CD14-positive monocyte (primary cell): Measurements from ENCODE around the gene ANKRD28. TPM values are rescaled to one million over a fixed set of nuclear protein-coding genes. Genes with fewer than 3 reads are reported as not detected.

ENCODE experiments used
- DNase-seq, 3 donors: peaks; one replicate each; pipeline ENCODE4 v3.0.0-alpha.2; 2011 to 2022
- H2AFZ ChIP-seq: 2 replicates; pipeline ENCODE4 v1.6.0; 2012; ENCODE audit warnings: mild to moderate bottlenecking, low read depth, low read length, inconsistent platforms; ENCODE audit not compliant: insufficient read depth, poor library complexity, severe bottlenecking
- H3K27ac ChIP-seq, 2 donors: 1 replicate in 1 of 2; 2 replicates in 1 of 2; pipeline ENCODE4 v1.5.1; 2012 to 2013; ENCODE audit warnings: low read length in 2 of 2, control low read depth in 1 of 2, inconsistent platforms in 1 of 2, low read depth in 1 of 2, mild to moderate bottlenecking in 1 of 2
- H3K27me3 ChIP-seq, 2 donors: one replicate each; pipeline versions ENCODE4 v1.6.0 to v1.6.1; 2011 to 2013; ENCODE audit warnings: low read length in 2 of 2; ENCODE audit not compliant: control insufficient read depth in 2 of 2, insufficient read depth in 2 of 2
- H3K36me3 ChIP-seq, 2 donors: replicated peaks in 1 of 2; 1 replicate in 1 of 2; 2 replicates in 1 of 2; pipeline versions ENCODE4 v1.5.1 to v1.6.1; 2012 to 2013; ENCODE audit warnings: low read length in 2 of 2, control low read depth in 1 of 2, inconsistent platforms in 1 of 2, mild to moderate bottlenecking in 1 of 2; ENCODE audit not compliant: insufficient read depth in 2 of 2, control insufficient read depth in 1 of 2
- H3K4me1 ChIP-seq, 2 donors: 1 replicate in 1 of 2; 2 replicates in 1 of 2; pipeline versions ENCODE4 v1.5.1 to v1.6.1; 2012 to 2013; ENCODE audit warnings: low read length in 2 of 2, control low read depth in 1 of 2, inconsistent platforms in 1 of 2, mild to moderate bottlenecking in 1 of 2, moderate library complexity in 1 of 2; ENCODE audit not compliant: insufficient read depth in 2 of 2, control insufficient read depth in 1 of 2
- H3K4me2 ChIP-seq: replicated peaks from 2 replicates; pipeline ENCODE3; 2012; ENCODE audit warnings: low read length, moderate library complexity, mild to moderate bottlenecking; ENCODE audit not compliant: poor library complexity, severe bottlenecking; ENCODE audit errors: extremely low read depth
- H3K4me3 ChIP-seq, 3 experiments: fragments of 200-600 bp in 1 of 3; sonication (generic) in 1 of 3; replicated peaks in 1 of 3; 1 replicate in 2 of 3; 2 replicates in 1 of 3; pipeline ENCODE4 v1.5.1; 2011 to 2013; ENCODE audit warnings: low read length in 3 of 3, mild to moderate bottlenecking in 3 of 3, control low read depth in 2 of 3, low read depth in 2 of 3, inconsistent platforms in 1 of 3, moderate library complexity in 1 of 3
- H3K79me2 ChIP-seq: 2 replicates; pipeline ENCODE4 v1.6.0; 2012; ENCODE audit warnings: mild to moderate bottlenecking, control low read depth, inconsistent platforms, low read length, moderate library complexity; ENCODE audit not compliant: insufficient read depth
- H3K9ac ChIP-seq: 2 replicates; pipeline ENCODE4 v1.6.0; 2017; ENCODE audit warnings: low read length, mild to moderate bottlenecking; ENCODE audit not compliant: insufficient read depth, poor library complexity, severe bottlenecking
- H3K9me3 ChIP-seq, 2 donors: replicated peaks in 1 of 2; 1 replicate in 1 of 2; 2 replicates in 1 of 2; pipeline versions ENCODE4 v1.5.1 to v1.6.1; 2012 to 2013; ENCODE audit warnings: low read length in 2 of 2, control low read depth in 1 of 2; ENCODE audit not compliant: control insufficient read depth in 1 of 2, insufficient read depth in 1 of 2
- H4K20me1 ChIP-seq: 2 replicates; pipeline ENCODE4 v1.6.0; 2012; ENCODE audit warnings: mild to moderate bottlenecking, low read length, control low read depth, moderate library complexity; ENCODE audit not compliant: insufficient read depth
- H3K27ac Mint-ChIP-seq, 7 donors: one replicate each; pipeline ENCODE4 v1.8.0; 2020; ENCODE audit warnings: mild to moderate bottlenecking in 7 of 7, mixed read lengths in 7 of 7, moderate library complexity in 6 of 7, inconsistent platforms in 2 of 7
- H3K27me3 Mint-ChIP-seq, 3 donors: one replicate each; pipeline ENCODE4 v1.8.0; 2021 to 2022; ENCODE audit warnings: low read depth in 3 of 3, mild to moderate bottlenecking in 3 of 3, mixed read lengths in 3 of 3, moderate library complexity in 3 of 3, inconsistent platforms in 1 of 3
- H3K36me3 Mint-ChIP-seq, 2 donors: one replicate each; pipeline ENCODE4 v1.8.0; 2020; ENCODE audit warnings: mixed read lengths in 2 of 2, inconsistent platforms in 1 of 2, mild to moderate bottlenecking in 1 of 2
- H3K4me1 Mint-ChIP-seq: one replicate; pipeline ENCODE4 v1.8.0; 2020; ENCODE audit warnings: mild to moderate bottlenecking, mixed read lengths
- H3K4me3 Mint-ChIP-seq, 2 donors: one replicate each; pipeline ENCODE4 v1.8.0; 2020; ENCODE audit warnings: mild to moderate bottlenecking in 2 of 2, mixed read lengths in 2 of 2, moderate library complexity in 1 of 2
- H3K9me3 Mint-ChIP-seq, 7 donors: one replicate each; pipeline ENCODE4 v1.8.0; 2020 to 2022; ENCODE audit warnings: mixed read lengths in 7 of 7, mild to moderate bottlenecking in 6 of 7, moderate library complexity in 6 of 7, inconsistent platforms in 2 of 7
- CTCF ChIP-seq: fragments of 200-600 bp; IDR thresholded peaks from one replicate; pipeline ENCODE4 v1.8.0; 2022; ENCODE audit warnings: antibody characterized with exemption, mild to moderate bottlenecking
- WGBS: methylation state at CpG from one replicate; pipeline ENCODE4 v1.1.5; 2013; ENCODE audit warnings: missing lambda C conversion rate; ENCODE audit not compliant: insufficient coverage; 5-methylcytosine and 5-hydroxymethylcytosine counted together
- intact Hi-C, 2 donors: fragments of 100-400 bp; cut with micrococcal nuclease; formaldehyde crosslinking; loops; one replicate each; pipeline versions ENCODE4 v1.15.0 to v1.15.1; 2023
- polyA plus RNA-seq, 3 donors: library from polyadenylated mRNA; depleted of rRNA in 1 of 3; unstranded in 2 of 3; stranded (reverse) in 1 of 3; fragments of 300-500 nt in 2 of 3; fragments of >200 nt in 1 of 3; fragmentation: Illumina TruSeq in 2 of 3; gene quantifications; 1 replicate in 2 of 3; 2 replicates in 1 of 3; pipeline ENCODE4 v1.2.3, GENCODE V29; 2012 to 2021

The ANKRD28 gene
- polyA plus RNA-seq, 3 donors: 5.9 to 11.5 (median 7.9) TPM

DNA sequence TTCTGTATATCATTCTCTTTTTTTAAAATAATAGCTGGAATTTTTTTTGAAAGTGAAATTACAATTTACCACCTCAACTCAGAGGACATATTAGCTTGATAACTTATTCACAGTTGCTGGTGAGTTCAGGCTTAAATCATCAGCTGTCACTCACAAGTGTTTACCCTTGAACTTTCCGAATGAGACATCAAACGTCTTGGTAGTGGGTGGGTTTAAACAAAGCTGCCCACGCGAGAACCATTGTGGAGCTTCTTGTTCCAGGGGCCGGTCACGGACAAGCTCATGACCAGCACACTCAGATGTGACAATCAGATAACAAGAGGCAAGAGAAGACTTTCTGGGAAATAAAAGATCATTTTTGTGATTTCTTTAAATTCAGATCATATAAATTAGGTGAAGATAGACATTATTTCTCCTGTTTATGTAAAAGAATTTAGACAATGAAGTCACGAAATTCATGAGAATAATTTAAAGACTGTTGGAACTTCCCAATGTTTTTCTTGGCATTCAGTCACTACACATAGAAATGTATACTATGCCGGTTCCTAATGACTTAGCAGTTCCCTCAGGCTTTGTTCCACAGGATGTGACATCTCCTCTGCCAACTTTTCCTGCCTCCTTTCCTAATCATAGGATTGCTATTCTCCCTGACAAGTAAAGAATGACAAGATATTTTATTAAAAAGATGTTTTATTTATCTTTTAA lies 167.0 kb downstream of the ANKRD28 start:
- no peak overlapping the region for H3K4me3 Mint-ChIP-seq
- H3K9ac ChIP-seq: no peak overlapping the region
- H3K27ac Mint-ChIP-seq: peak overlapping the region in 1 of 7 donors; percentile 67
- H3K9me3 Mint-ChIP-seq: no peaks in the 10 kb centered on the region
- H2AFZ ChIP-seq: no peak overlapping the region
- WGBS: 17% methylated on average over 4 of the region's 8 CpGs
- TF ChIP-seq CTCF: no peak
- H3K4me1 ChIP-seq: peaks cover 5 to 7% of the 10 kb centered on the region in 2 donors
- peak overlapping the region; percentile 55 for H3K4me2 ChIP-seq
- H3K4me1 Mint-ChIP-seq: peaks cover 13% of the 10 kb centered on the region
- H3K27ac ChIP-seq: no peak overlapping the region
- no peaks in the 10 kb centered on the region for H3K79me2 ChIP-seq
- no peak for DNase-seq
- H3K36me3 Mint-ChIP-seq: peaks cover 11 to 15% of the 10 kb centered on the region in 2 donors
- peak overlapping the region in 1 of 3 experiments; percentile 23 for H3K4me3 ChIP-seq
- H3K27me3 ChIP-seq: no peaks in the 10 kb centered on the region
- peaks cover 2% of the 10 kb centered on the region in 3 donors for H3K27me3 Mint-ChIP-seq
- H3K36me3 ChIP-seq: no peaks in the 10 kb centered on the region
- H4K20me1 ChIP-seq: no peaks in the 10 kb centered on the region
- intact Hi-C loops: loop anchor here (5.0 to 10.0 kb wide), 2 partner anchors 54 to 182 kb away; no protein-coding TSS in a partner anchor
- no peaks in the 10 kb centered on the region for H3K9me3 ChIP-seq

DNA sequence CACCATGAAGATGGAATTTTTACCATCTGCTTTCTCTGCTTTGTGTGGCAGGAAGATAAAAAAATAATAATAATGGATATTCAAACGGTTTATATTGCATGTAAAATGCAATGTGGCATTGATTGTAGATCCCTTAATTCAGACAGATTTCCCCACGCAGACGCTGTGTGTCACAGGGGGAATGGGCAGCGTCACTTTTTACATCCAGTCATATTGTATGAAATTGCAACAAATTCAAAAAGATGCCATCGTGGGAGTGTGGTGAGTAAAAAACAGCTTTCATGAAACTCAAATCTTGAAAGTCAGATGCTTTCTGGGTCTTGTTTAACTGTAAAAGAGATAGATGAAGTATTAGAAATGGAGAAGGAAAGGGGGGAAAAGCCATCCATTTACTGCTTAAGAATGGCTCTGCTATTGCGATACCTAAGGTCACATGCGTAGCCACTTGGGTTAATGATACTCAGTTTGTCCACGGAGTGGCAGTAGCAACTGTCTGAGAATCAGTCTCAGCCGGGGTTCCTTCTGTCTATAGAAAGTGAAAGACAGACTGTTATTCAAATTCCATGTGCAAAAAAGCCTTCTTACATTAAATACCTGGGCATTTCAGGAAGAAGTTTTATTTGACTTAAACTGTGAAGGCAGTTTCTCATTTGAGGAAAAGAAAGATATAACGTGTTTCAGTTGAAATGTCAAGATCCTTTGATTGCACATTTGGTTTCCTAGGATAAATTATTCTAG lies 167.8 kb downstream of the ANKRD28 start:
- Histone ChIP-seq H4K20me1 (no peaks in the 10 kb centered on the region), H3K27me3 (no peaks in the 10 kb centered on the region), H3K9ac (no peak overlapping the region), H3K4me3 (peak overlapping the region in 1 of 3 experiments; percentile 23), H3K27ac (no peak overlapping the region), H3K36me3 (no peaks in the 10 kb centered on the region), H3K4me1 (peaks cover 5 to 7% of the 10 kb centered on the region in 2 donors), H3K79me2 (no peaks in the 10 kb centered on the region), H2AFZ (no peak overlapping the region), H3K9me3 (no peaks in the 10 kb centered on the region), H3K4me2 (peak overlapping the region; percentile 55)
- peaks cover 2% of the 10 kb centered on the region in 3 donors for H3K27me3 Mint-ChIP-seq
- peaks cover 8% of the 10 kb centered on the region for H3K4me1 Mint-ChIP-seq
- peak; percentile 80 for TF ChIP-seq CTCF
- no peak overlapping the region for H3K27ac Mint-ChIP-seq
- peak; percentile 69 to 88 (median 81) for DNase-seq
- peaks cover 11 to 15% of the 10 kb centered on the region in 2 donors for H3K36me3 Mint-ChIP-seq
- peak overlapping the region in 1 of 2 donors; percentile 36 for H3K4me3 Mint-ChIP-seq
- no peaks in the 10 kb centered on the region for H3K9me3 Mint-ChIP-seq
- intact Hi-C loops: loop anchor here (2.0 to 10.0 kb wide), 4 partner anchors 55 to 192 kb away; no protein-coding TSS in a partner anchor
- 25% methylated on average over 4 of the region's 10 CpGs for WGBS
